ENCODE data around the gene LRRK1. TPM values are rescaled to one million over a fixed set of nuclear protein-coding genes. Genes with fewer than 3 reads are reported as not detected.
A peak's percentile ranks its signal among the peaks of the same experiment; 100 is the strongest.

Gene LRRK1, protein sequence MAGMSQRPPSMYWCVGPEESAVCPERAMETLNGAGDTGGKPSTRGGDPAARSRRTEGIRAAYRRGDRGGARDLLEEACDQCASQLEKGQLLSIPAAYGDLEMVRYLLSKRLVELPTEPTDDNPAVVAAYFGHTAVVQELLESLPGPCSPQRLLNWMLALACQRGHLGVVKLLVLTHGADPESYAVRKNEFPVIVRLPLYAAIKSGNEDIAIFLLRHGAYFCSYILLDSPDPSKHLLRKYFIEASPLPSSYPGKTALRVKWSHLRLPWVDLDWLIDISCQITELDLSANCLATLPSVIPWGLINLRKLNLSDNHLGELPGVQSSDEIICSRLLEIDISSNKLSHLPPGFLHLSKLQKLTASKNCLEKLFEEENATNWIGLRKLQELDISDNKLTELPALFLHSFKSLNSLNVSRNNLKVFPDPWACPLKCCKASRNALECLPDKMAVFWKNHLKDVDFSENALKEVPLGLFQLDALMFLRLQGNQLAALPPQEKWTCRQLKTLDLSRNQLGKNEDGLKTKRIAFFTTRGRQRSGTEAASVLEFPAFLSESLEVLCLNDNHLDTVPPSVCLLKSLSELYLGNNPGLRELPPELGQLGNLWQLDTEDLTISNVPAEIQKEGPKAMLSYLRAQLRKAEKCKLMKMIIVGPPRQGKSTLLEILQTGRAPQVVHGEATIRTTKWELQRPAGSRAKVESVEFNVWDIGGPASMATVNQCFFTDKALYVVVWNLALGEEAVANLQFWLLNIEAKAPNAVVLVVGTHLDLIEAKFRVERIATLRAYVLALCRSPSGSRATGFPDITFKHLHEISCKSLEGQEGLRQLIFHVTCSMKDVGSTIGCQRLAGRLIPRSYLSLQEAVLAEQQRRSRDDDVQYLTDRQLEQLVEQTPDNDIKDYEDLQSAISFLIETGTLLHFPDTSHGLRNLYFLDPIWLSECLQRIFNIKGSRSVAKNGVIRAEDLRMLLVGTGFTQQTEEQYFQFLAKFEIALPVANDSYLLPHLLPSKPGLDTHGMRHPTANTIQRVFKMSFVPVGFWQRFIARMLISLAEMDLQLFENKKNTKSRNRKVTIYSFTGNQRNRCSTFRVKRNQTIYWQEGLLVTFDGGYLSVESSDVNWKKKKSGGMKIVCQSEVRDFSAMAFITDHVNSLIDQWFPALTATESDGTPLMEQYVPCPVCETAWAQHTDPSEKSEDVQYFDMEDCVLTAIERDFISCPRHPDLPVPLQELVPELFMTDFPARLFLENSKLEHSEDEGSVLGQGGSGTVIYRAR (N-terminal part only)
- 0.28 TPM for polyA plus RNA-seq (2012; ENCODE audit: insufficient read depth, insufficient read length)

DNA sequence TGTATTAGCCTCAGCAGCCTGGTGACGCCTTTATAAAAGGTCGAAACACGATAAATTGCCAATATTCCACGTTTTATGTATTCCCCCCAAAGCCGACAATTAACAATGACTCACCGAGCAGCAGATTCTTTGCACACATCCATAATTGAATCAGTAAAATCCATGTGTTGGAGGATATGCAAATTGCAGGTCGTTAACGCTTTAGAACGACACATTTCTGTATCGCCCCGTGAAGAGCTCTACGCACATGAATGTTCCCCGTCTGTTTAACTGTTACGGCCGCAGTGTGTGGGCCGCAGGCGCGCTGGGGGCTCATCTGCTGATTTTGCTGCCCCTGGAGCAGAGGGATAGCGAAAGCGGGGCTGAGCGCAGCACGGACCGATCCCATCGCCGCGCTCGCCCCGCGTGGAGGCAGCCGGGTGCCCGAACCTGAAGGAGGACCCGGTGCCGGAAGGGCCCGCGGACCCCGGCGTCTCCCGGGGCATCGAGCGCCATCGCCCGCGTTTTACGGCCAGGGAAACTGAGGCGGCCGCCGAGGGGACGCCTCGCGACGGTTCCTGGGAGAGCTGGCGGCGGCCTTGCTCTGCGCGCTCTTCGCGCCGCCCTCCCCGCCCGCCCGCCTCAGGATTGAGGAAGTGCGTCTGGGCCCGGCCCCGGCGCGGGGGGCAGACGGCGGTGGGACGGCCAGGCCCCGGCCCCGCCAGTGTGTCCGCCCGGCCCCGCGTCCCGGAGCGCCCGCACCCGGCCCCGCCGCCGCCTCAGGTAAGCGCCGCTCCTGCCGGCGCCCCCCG lies at the start of gene LRRK1:
TSS of gene LRRK1 (plus strand) at position 668 of the 791 bp plus-strand sequence. CDS start 5,276 bp downstream, outside the sequence.
- H3K4me3 ChIP-seq (ENCODE audit: low read length) = no peak within 1 kb of the TSS
- DNase-seq (ENCODE audit: low read depth, low spot score) = no peak

DNA sequence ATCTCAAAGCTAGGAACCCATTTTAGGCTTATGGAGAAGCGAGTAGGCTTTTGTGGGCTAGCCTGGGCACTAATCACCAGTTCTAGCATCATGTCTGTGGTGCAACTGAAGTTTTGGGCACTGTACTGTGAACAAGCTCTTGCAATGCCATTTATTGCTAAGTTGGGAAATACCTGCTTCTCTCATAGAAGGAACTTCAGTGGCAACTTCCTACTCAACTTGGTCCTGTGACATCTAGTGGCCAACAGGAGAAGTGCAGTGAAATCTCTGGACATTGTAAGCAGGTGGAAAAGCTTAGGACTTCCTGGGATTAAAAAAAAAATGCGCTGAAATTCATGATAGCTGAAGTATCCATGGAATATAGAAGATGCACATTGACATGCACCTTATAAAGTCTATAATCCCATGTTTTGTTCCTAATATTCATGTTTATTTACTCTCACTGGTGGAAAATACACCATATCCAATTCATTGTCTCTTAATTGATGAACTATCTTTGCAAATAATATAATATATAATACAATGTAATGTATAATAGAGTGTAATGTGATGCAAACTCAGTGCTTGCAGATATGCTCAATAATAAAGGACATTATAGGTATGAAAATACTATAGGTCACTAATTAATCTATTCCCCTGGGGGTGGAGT lies 46.0 kb upstream of the LRRK1 start:
- no peak overlapping the region for H3K4me3 ChIP-seq (ENCODE audit: low read length)
- DNase-seq (ENCODE audit: low read depth, low spot score) = peak; percentile 60

DNA sequence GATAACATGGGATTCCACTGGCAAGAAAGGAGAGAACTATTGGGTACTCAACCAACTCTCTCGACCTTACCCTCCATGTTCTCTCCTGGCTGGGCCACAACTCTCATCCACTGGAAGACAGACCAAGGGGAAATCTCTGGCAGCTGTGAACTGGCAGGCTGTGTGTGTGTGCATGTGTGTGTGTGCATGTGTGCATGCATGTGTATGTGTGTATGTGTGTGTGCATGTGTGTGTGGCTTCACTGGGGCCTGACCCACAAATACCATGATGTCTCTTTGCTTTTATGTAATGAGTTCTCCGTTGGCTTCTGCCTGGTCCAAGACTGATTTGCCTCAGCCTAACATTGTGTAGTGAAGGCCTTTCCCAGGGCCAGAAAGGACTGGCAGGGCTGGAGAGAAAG lies 43.7 kb upstream of the LRRK1 start:
- DNase-seq (ENCODE audit: low read depth, low spot score) = no peak
- H3K4me3 ChIP-seq (ENCODE audit: low read length) = no peak overlapping the region

DNA sequence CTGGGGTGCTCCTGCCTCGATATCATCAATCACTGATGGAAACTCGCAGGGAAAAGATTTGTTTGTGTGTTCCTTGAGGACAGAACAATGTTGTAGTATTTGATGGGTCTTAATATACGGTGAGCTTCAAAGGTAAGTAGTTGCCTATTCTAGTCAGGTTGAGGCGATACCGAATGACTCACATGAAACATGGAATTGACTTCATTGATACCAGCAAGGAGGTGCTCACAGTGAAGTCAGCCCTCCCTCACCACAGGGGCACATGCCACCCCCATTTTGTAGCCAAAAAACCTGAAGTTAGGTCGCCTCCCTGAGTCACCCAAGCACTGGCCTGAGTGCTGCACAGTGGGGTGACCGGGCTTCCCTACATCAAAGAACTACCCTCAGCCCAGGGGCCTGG lies 43.2 kb upstream of the LRRK1 start:
- no peak for DNase-seq (ENCODE audit: low read depth, low spot score)
- H3K4me3 ChIP-seq (ENCODE audit: low read length) = no peak overlapping the region

DNA sequence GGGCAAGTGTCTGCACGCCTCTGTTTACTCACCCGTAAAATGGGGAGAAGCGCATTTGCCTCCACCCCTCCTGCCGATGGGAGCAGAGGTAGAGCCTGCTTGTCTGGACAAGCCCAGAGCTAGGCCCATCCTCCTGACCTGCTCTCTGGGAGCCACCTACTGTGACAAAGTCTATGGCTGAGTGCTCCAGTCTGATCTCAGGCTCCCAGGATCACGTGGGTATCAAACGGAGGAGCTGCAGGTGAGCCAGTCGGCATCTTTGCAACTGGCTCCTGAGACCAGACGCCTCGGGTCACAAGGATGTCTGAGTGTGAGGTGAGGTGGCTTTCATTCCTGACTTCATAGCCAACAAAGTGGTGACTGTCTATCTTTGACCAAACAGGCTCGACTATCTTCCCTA lies 41.6 kb upstream of the LRRK1 start:
- no peak overlapping the region for H3K4me3 ChIP-seq (ENCODE audit: low read length)
- no peak for DNase-seq (ENCODE audit: low read depth, low spot score)

DNA sequence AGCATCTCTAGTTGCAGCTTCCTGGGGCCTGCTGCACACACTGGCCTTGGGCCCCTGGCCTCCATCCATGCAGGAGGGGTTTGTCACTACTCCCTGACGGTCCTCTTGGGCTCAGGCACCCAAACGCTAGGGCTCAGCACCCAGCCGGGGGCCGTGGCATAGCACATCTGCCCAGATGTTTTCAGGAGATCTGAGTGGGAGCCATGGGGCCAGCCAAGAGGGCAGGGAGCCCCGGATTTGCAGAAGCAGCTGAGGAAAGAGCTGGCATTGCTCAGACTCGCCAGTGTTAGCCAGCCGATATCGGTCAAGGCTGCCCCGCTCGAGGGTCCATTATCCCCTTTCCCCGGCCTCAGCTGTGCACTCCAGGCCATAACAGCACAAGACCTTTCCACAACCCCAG lies 41.0 kb upstream of the LRRK1 start:
- no peak for DNase-seq (ENCODE audit: low read depth, low spot score)
- H3K4me3 ChIP-seq (ENCODE audit: low read length) = no peak overlapping the region

DNA sequence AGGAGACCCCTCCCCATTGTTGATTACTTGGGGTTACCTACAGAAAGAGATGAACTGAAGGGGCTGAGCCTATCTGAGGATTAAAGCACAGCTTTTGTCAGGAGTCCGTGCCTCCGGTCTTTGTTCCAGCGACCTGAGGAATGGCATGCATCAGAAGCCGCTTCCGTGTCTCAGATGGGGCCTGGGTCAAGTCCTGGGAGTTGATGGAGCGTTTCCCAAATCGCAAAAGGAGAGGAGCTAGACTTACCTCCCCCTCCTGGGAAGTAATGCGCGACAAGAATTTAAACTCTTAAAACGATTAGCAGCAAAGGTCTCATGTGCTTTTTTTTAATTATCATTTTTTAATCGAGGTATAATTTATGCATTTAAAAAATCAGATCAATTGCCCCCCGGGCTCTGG lies 40.5 kb upstream of the LRRK1 start:
- no peak overlapping the region for H3K4me3 ChIP-seq (ENCODE audit: low read length)
- no peak for DNase-seq (ENCODE audit: low read depth, low spot score)

DNA sequence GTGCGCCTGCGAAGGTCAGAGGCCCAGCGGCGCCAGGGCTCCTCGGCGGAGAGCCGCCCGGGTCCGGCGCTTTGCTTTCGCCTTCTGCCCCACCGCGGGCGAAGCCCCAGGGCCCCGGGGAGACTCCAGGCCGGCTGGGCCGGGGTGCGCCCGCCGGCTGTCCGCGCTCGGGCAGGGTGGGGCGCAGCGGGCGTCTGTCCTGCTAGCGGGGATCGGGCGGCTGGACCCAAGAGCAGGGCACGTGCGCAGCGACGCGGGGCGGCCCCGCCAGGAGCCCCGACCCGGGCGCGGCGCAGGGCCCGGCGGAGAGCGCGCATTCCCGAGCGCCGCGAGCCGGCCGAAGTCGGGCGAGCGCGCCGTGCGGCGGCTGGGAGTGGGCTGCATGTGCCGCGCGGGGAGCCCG lies 40.1 kb upstream of the LRRK1 start:
- DNase-seq (ENCODE audit: low read depth, low spot score) = no peak

DNA sequence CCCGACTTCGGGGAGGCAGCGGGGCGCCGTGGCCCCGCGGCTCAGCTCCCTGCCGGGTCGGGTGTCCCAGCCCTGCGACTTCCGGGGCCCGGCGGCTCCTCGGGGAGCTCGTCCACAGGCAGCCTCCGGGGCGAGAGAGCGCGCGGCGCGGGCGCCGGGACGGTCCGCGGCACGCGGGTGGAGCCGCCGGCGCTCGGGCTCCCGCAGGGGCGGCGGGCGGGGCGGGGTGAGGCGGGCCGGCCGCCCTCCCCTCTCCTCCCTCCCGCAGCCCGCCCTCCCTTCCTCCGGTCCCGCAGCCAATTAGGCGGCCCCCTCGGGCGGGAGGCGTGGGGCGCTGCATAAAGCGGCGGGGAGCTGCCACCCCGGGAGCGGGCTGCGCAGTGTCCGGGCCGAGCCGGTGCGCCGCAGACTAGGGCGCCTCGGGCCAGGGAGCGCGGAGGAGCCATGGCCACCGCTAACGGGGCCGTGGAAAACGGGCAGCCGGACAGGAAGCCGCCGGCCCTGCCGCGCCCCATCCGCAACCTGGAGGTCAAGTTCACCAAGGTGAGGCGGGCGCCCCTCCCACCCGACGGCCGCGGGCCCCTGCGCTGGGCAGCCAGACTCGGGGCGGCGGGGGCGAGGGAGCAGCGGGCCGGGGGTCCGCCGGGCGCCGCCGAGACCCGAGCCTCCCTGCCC lies 39.6 kb upstream of the LRRK1 start, which contains the start of gene ALDH1A3:
TSS of gene ALDH1A3 (plus strand) at position 368 of the 675 bp plus-strand sequence. CDS start at position 445, 77 bp downstream.
- DNase-seq (ENCODE audit: low read depth, low spot score) = no peak
- no peak within 1 kb of the TSS for H3K4me3 ChIP-seq (ENCODE audit: low read length)

More for the DNA sequence above, 40.1 kb upstream of the LRRK1 start:
- no peak overlapping the region for H3K4me3 ChIP-seq (ENCODE audit: low read length)

DNA sequence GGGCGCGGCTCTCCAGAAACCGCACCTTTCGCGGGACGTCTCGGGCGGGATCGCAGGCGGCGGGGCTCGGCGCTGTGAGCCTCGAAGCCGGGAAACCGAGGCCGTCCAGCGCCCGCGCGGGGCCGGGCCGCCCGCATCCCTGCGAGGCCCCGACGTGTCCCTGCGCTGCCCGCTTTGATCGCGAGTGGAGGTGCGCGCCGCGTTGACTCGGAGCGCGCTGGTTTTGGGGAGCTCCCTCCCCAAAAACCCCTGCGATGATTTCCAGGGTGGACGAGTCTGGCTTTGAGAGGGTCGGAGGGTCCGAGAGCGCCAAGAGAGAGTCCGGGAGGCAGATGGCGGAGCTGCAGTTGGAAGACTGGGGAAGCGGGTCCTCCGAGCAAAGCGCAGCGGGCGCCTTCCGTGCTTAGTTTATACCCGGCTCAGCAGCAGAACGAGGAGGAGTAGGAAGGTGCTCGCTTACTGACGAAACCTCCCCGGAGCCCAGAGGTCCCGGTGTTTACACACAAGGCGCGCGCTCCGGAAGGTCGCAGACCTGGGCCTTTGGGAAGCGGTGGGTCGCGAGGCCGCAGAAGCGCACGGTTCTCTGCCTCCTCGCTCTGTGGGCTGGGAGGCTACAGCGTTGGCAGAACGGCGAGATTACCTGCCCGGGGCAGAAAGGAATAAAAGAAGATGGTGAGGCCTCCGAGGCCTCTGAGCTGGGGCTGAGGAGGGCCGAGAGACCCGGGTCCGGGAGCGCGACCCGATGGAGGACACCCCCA lies 38.8 kb upstream of the LRRK1 start:
- DNase-seq (ENCODE audit: low read depth, low spot score) = no peak
- H3K4me3 ChIP-seq (ENCODE audit: low read length) = no peak overlapping the region

DNA sequence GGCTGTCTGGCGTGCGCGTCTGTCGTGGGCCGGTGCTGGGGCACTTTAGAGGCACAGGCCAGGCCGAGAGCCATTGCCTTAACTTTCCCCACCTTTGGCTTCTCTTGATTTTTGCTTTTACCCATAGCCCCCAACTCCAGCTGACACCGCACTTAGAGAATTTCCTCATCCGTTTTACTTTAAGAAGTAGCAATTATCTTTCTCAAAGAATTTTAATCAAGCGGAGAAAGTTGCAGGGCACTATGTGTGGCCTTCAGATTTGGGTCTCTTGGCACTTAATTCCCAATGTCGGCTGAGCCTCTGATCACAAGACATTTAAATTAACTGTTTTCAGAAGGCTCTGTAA lies 38.3 kb upstream of the LRRK1 start:
- H3K4me3 ChIP-seq (ENCODE audit: low read length) = no peak overlapping the region
- no peak for DNase-seq (ENCODE audit: low read depth, low spot score)

DNA sequence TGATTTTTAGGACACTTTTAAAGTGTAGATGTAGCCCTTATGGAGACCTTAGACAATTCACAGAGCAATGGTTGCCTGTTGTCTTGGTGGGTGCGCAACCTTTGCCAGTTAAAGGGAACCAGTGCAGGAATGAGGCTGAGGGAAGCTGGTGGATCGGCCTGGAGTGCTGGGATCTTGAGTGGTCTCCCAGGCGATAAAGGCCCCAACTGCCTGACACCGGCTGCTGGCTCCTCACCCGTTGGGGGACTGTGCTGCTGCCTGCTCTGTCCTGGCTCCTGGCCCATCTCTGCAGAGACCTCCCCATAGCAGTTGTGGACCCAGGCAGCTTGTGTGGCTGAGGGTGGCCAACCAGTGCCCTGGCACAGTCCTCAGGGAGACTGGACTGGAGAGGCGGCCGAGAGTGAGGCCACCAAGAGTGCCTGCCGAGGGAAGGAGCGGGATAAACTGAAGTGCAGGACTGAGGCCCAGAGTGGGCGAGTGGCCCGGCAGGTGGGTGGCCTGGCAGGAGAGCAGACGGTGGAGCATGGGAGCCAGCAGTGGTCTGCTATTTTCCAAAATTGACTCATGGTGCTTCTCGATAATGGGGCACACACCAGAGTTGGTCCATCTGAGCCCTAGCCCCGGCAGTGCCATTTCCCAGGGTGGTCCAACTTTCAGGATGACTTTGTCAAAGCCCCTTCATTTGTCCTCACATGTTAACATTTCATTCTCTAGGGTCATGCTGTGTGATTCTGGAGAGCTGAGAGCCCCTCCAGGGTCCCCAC lies 37.4 kb upstream of the LRRK1 start:
- H3K4me3 ChIP-seq (ENCODE audit: low read length) = no peak overlapping the region
- DNase-seq (ENCODE audit: low read depth, low spot score) = no peak

DNA sequence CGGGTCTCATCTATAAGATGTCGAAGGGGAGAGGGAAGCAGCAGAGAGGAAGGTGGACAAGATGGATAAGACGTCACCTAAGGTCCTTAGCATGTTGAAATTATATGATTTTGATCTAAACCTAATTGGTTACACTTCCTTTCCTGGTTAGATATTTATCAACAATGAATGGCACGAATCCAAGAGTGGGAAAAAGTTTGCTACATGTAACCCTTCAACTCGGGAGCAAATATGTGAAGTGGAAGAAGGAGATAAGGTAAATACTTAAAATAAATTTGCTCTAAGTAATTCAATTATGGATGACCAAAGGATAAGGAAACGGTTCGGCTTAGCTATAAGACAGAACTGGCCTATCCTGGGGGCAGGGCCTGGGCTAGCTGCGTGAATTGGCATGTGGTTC lies 34.0 kb upstream of the LRRK1 start:
- H3K4me3 ChIP-seq (ENCODE audit: low read length) = no peak overlapping the region

DNA sequence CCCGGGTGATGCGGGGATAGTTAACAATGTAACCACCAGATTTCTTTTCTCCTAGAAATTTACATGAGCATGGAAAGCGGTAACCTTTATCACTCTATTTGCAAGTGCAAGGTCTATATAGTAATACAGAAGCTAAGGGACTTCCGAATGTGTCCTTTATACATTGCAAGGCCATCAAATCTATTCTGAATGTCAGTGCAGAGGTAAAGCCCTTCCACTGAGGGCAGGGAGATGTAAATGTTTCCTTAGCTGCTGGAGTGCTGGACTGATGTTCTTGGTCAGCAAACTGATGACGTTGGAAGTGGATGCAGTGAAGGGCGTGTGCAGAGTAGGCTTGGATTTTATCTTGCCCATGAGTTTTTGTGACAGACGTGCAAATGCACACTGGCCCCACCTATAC lies 33.3 kb upstream of the LRRK1 start:
- no peak overlapping the region for H3K4me3 ChIP-seq (ENCODE audit: low read length)
- no peak for DNase-seq (ENCODE audit: low read depth, low spot score)

More for the DNA sequence above, 34.0 kb upstream of the LRRK1 start:
- no peak for DNase-seq (ENCODE audit: low read depth, low spot score)

DNA sequence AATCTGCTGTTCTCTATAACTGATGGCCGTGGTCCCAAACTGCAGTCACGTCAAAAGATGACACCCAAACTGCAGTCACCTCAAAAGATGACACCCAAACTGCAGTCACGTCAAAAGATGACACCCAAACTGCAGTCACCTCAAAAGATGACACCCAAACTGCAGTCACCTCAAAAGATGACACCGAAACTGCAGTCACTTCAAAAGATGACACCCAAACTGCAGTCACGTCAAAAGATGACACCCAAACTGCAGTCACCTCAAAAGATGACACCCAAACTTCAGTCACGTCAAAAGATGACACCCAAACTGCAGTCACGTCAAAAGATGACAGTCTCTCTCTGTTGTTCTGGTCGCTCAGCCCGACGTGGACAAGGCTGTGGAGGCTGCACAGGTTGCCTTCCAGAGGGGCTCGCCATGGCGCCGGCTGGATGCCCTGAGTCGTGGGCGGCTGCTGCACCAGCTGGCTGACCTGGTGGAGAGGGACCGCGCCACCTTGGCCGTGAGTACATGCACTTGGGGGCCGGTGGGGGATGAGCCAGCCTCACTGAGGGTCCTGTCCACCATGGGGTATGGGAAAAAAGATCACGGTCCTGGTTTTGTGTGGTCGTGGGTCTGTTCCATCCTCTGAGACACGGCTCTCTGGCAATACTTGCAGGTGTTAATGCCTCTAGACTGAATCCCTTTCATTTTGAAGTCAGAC lies 31.8 kb upstream of the LRRK1 start:
- no peak overlapping the region for H3K4me3 ChIP-seq (ENCODE audit: low read length)
- DNase-seq (ENCODE audit: low read depth, low spot score) = no peak

All from Jurkat, Clone E6-1 (cell line).